Testis (tissue), 3 donors: ENCODE measurements around the gene HPGDS. TPM values are rescaled to one million over a fixed set of nuclear protein-coding genes. Genes with fewer than 3 reads are reported as not detected.

Experiments
- DNase-seq: peaks from one replicate; pipeline ENCODE4 v3.0.0-alpha.2; 2019
- H3K27ac ChIP-seq, 2 donors: fragments of 200-600 bp; sonication (generic); one replicate each; pipeline ENCODE4 v1.5.1; 2019
- H3K27me3 ChIP-seq: fragments of 200-600 bp; sonication (generic); one replicate; pipeline ENCODE4 v1.5.1; 2019
- H3K36me3 ChIP-seq: fragments of 200-600 bp; sonication (generic); one replicate; pipeline ENCODE4 v1.5.1; 2017; ENCODE audit warnings: low read depth; ENCODE audit errors: missing control alignments
- H3K4me1 ChIP-seq: fragments of 200-600 bp; sonication (generic); one replicate; pipeline ENCODE4 v1.5.1; 2019
- H3K4me3 ChIP-seq, 2 donors: fragments of 200-600 bp; sonication (generic); one replicate each; pipeline ENCODE4 v1.5.1; 2017 to 2019
- H3K9me3 ChIP-seq: fragments of 200-600 bp; sonication (generic); one replicate; pipeline ENCODE4 v1.5.1; 2017
- POLR2A ChIP-seq: fragments of 450-650 bp; IDR thresholded peaks from one replicate; pipeline ENCODE4 v1.6.1; 2017; ENCODE audit warnings: antibody characterized with exemption, mild to moderate bottlenecking, moderate library complexity
- WGBS, 2 donors: methylation state at CpG; one replicate each; pipeline ENCODE4 v1.1.5; 2018; 5-methylcytosine and 5-hydroxymethylcytosine counted together
- intact Hi-C: fragments of 100-400 bp; cut with DNase I; formaldehyde crosslinking; loops from one replicate; pipeline ENCODE4 v1.15.1; 2023; ENCODE audit warnings: low total_unique reads
- polyA plus RNA-seq: library from polyadenylated mRNA; stranded (reverse); fragments of 350-450 nt; fragmentation: Illumina TruSeq; extraction: RNeasy Lipid Tissue Mini Kit (QIAGEN cat#74804); gene quantifications from one replicate; pipeline ENCODE4 v1.2.3, GENCODE V29; 2014; ENCODE audit warnings: low read depth, low replicate concordance; ENCODE audit not compliant: insufficient read depth
- total RNA-seq, 2 donors: library from RNA; depleted of rRNA; stranded (reverse); fragments of >200 nt; gene quantifications; one replicate each; pipeline ENCODE4 v1.2.3, GENCODE V29; 2016
- TF ChIP-seq, protein P1 (sequence below), 3 experiments: fragments of 450-650 bp in 2 of 3; fragments of 200-600 bp in 1 of 3; sonication (generic) in 1 of 3; IDR thresholded peaks; one replicate each; pipeline ENCODE4 v1.5.1; 2016 to 2019; ENCODE audit warnings: antibody characterized with exemption in 3 of 3, mild to moderate bottlenecking in 2 of 3, moderate library complexity in 1 of 3

Gene HPGDS
- total and polyA plus RNA-seq, 3 donors from 2014 or later, result 0.39 to 1.7 (median 0.68) TPM

DNA sequence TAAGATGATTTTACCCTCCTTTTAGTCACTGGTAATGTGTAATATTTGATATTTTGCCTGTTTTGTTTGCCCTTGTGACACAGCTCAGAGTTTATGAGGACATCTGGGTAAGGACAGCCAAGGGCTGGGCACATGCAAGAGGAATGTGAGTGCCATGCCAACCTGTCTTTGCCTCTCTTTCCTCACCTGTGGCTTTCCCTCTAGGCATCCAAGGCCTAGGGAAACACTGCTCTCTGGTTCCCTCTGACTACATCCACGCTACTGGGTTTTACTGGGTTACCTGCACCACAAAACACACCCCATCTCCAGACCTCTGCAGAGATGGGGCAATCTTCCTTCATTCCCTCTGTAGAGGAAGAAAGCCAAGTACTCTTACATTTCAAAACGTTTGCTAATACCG, 7.7 kb downstream of the HPGDS start:
- WGBS, 2 donors, result 74 to 78% methylated on average over 3 of the region's 3 CpGs
- H3K27ac ChIP-seq, result no peak overlapping the region
- H3K9me3 ChIP-seq, result no peaks in the 10 kb centered on the region
- TF ChIP-seq POLR2A, result no peak
- TF ChIP-seq, protein P1, sequence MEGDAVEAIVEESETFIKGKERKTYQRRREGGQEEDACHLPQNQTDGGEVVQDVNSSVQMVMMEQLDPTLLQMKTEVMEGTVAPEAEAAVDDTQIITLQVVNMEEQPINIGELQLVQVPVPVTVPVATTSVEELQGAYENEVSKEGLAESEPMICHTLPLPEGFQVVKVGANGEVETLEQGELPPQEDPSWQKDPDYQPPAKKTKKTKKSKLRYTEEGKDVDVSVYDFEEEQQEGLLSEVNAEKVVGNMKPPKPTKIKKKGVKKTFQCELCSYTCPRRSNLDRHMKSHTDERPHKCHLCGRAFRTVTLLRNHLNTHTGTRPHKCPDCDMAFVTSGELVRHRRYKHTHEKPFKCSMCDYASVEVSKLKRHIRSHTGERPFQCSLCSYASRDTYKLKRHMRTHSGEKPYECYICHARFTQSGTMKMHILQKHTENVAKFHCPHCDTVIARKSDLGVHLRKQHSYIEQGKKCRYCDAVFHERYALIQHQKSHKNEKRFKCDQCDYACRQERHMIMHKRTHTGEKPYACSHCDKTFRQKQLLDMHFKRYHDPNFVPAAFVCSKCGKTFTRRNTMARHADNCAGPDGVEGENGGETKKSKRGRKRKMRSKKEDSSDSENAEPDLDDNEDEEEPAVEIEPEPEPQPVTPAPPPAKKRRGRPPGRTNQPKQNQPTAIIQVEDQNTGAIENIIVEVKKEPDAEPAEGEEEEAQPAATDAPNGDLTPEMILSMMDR (IDR thresholded peaks at IDR 0.05), result no peak
- intact Hi-C loops, result no loop called here
- DNase-seq, result no peak
- no peaks in the 10 kb centered on the region for H3K27me3 ChIP-seq
- H3K4me1 ChIP-seq, result no peaks in the 10 kb centered on the region
- H3K4me3 ChIP-seq, result no peak overlapping the region
- no peaks in the 10 kb centered on the region for H3K36me3 ChIP-seq

DNA sequence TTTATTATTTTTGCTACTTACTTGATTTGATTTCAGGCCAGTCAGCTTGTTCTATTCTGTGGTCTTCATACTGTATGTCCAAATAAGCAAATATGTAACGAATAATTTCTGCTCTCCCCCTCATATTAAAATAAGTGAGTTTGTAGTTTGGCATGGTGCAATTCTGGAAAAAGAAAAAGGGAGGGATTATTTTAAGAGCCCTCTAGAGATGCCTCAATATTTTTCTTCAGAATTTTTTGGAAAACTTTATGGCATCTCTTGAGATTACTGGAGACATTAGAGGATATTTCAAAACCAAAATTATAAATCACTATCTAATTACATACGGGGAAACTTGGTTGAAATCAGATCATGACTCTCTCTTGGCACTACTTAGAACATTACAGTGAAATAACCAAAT, 8.2 kb downstream of the HPGDS start:
- intact Hi-C loops, result no loop called here
- Histone ChIP-seq H3K27ac (no peak overlapping the region), H3K9me3 (no peaks in the 10 kb centered on the region), H3K4me3 (no peak overlapping the region), H3K4me1 (no peaks in the 10 kb centered on the region), H3K27me3 (no peaks in the 10 kb centered on the region), H3K36me3 (no peaks in the 10 kb centered on the region)
- DNase-seq, result no peak
- TF ChIP-seq POLR2A, result no peak
- TF ChIP-seq, protein P1 (IDR thresholded peaks at IDR 0.05), result no peak
- WGBS, 2 donors, result 57 to 59% methylated on average over 2 of the region's 2 CpGs

GRCh38 chr4:94333866-94334265, 8.8 kb downstream of the HPGDS start:
- no peak for TF ChIP-seq POLR2A
- TF ChIP-seq, protein P1 (IDR thresholded peaks at IDR 0.05), result no peak
- Histone ChIP-seq H3K4me3 (no peak overlapping the region), H3K27ac (no peak overlapping the region), H3K9me3 (no peaks in the 10 kb centered on the region), H3K36me3 (no peaks in the 10 kb centered on the region), H3K4me1 (no peaks in the 10 kb centered on the region), H3K27me3 (no peaks in the 10 kb centered on the region)
- intact Hi-C loops, result no loop called here
- WGBS, 2 donors, result 83% methylated on average over 3 of the region's 3 CpGs
- DNase-seq, result no peak

GRCh38 chr4:94332983-94333590, 9.5 kb downstream of the HPGDS start:
- TF ChIP-seq, protein P1 (IDR thresholded peaks at IDR 0.05), result no peak
- no peak for TF ChIP-seq POLR2A
- 49 to 58% methylated on average over 5 of the region's 5 CpGs for WGBS, 2 donors

GRCh38 chr4:94329933-94330332, 12.7 kb downstream of the HPGDS start:
- Histone ChIP-seq H3K9me3 (no peaks in the 10 kb centered on the region), H3K4me1 (no peaks in the 10 kb centered on the region), H3K36me3 (no peaks in the 10 kb centered on the region), H3K27me3 (no peaks in the 10 kb centered on the region), H3K27ac (no peak overlapping the region), H3K4me3 (no peak overlapping the region)
- intact Hi-C loops, result no loop called here
- 68 to 71% methylated on average over 1 of the region's 1 CpG for WGBS, 2 donors
- TF ChIP-seq POLR2A, result no peak
- TF ChIP-seq, protein P1 (IDR thresholded peaks at IDR 0.05), result no peak
- no peak for DNase-seq

More at GRCh38 chr4:94332983-94333590, 9.5 kb downstream of the HPGDS start:
- no peaks in the 10 kb centered on the region for H3K9me3 ChIP-seq
- no peak overlapping the region for H3K27ac ChIP-seq
- intact Hi-C loops, result no loop called here
- no peaks in the 10 kb centered on the region for H3K36me3 ChIP-seq
- no peaks in the 10 kb centered on the region for H3K4me1 ChIP-seq
- no peaks in the 10 kb centered on the region for H3K27me3 ChIP-seq
- DNase-seq, result no peak
- no peak overlapping the region for H3K4me3 ChIP-seq
